ACHN (cell line): ENCODE data around the gene AGTR1.
"Not testable (repeated sequence)": the region's sequence is repeated elsewhere in the genome, so short reads cannot be mapped to it uniquely, and the experiment has no call there.

Source experiments
- DNase-seq: peaks from one replicate; pipeline ENCODE4 v3.0.0-alpha.2; 2015
- in situ Hi-C: cut with HindIII; loops from 2 replicates; pipeline ENCODE4 v1.10.0; 2017; ENCODE audit warnings: low sequenced_read_pairs, low pct_ligation_motif_present, low pct_unique_long_range_greater_than_20kb

Gene AGTR1

DNA sequence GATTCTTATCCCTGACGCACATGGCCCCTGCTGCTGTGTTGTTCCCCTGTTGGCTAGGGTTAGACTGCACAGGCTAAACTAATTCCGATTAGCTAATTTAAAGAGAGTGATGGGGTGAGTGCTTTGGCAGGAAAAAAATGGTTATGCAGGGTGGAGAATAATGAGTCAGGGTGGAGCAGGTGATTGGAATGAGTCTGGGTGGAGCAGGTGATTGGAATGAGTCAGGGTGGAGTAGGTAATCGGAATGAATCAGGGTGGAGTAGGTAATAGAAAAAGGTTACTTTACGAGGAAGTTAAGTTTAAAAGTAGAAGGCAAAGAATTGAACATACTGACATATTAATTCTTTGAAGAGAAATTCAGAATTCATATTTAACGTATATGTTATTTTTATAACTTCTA, 55.7 kb downstream of the AGTR1 start:
- DNase-seq: not testable (repeated sequence)

DNA sequence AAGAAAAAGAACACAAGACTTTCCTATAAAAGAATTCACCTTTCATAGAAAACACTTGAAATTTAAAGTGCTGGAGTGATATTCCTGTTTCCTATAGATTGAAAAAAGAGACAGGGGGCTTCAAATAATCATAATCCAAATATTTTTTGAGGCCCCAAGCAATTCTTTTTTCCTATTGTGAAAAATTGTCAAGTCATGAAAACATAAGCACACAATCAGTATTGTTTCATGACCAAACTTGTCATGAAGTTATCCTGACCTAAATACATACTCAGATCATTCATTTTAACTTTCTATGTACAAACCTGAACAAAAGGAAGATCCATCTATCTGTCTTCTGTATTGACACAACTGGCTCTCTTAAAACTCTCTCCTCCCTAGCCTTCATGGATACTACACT, 57.9 kb downstream of the AGTR1 start:
- DNase-seq: no peak
- in situ Hi-C loops: no loop called here

More for the DNA sequence above, 55.7 kb downstream of the AGTR1 start:
- in situ Hi-C loops: not testable (repeated sequence)

DNA sequence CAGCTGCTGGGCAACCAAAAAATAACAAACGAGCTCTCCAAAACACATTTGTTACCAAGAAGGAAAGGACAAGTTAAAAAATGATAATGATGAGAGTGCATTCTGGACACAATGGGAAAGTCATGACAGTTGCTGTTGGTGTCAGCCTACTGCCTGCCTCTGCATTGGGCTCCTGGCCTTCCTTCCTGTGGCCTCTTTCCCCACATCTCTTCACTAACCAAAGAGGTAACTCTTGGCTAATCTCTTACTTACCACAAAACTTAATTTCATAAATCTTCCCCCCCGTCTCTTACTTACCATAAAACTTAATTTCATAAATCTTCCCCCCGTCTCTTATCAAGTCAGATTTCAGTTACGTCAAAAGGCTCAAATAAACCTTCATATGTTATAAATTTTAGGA, 58.6 kb downstream of the AGTR1 start:
- in situ Hi-C loops: no loop called here
- no peak for DNase-seq

DNA sequence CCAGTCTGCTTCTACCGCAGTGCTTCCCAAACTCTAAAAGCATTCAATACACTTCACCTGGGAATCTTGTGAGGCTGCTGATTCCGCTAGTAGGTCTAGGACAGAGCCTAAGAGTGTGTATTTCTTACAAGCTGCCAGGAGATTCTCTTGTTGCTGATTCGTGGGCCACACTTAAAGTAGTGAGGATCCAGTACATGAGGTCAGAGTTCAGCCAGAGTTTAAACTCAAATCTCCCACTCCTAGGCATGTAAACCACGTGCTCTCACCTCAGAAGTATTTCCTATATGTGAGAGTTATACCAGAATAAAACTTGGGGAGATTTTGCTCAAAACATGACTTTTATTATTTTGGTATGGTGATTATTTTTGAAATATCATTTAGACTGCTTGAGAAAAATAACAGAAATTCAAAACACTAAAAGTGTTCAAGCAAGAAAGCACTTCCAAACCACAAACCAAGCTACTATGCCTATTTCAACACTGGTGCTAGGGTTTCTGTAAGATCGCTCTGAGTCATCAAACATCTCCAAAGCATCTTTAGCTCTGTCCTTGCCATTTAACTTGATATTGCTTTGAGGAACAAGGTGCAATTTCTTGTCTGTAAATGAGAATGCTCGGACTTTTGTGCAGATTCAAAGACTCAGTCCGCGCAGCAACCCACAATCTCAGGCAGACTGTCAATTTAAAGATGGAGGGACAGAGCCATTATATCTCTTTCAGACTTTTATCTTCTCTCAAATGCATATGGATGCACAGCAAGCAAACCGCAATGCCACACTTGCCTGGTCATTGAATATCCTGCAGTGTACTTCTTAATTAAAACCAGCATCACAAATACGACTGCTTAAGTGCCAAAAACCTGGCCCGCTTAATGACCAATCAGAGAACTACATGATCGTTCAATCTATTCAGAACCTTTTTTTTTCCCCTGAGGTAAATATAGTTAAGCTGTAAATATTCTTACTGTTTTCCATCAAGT, 59.8 kb downstream of the AGTR1 start:
- no peak for DNase-seq
- in situ Hi-C loops: no loop called here

DNA sequence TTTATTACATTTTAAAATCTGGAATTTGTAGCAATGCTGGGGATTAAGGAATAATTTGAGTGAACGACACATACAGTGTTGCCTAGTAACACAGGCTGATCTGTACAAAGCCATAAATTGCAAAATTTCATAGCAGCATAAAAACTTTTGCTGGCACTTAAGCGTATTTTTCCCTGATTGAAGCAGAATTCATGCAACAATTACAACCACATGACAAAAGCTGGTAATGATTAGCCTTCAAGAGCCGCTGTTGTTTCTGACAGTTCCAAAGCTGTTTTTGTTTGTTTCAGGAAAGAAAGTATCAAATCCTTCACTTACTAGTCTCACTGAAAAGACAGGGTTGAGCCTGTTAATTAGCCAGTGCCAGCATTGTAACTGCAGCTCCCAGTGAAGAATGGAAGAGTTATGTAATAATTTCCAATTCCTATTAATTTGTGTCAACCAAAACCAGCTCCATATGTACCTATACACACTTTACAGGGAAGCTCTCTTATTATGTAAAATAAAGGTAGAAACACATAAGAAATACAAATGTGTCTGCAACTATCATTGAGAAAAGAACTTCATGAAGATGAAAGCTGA, 60.7 kb downstream of the AGTR1 start:
- no peak for DNase-seq

DNA sequence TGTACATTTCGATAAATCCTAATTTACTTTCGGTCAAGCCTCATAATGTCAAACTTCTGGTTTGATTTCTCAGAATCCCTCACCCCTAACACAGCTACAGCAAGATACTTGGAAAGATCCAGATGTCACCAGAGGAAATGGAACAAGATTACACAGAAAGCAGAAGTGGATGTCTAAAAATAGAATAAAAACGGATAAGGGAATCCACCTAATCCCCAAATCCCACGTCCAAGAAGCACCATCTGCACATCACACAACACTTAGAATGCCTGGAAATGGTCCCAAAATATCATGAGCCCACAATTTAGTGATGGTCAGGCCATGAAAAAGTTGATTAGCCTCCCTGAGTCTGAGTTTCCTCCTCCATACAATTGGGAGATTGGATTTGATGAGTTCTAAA, 61.7 kb downstream of the AGTR1 start:
- in situ Hi-C loops: no loop called here
- DNase-seq: no peak

More for the DNA sequence above, 60.7 kb downstream of the AGTR1 start:
- in situ Hi-C loops: no loop called here

DNA sequence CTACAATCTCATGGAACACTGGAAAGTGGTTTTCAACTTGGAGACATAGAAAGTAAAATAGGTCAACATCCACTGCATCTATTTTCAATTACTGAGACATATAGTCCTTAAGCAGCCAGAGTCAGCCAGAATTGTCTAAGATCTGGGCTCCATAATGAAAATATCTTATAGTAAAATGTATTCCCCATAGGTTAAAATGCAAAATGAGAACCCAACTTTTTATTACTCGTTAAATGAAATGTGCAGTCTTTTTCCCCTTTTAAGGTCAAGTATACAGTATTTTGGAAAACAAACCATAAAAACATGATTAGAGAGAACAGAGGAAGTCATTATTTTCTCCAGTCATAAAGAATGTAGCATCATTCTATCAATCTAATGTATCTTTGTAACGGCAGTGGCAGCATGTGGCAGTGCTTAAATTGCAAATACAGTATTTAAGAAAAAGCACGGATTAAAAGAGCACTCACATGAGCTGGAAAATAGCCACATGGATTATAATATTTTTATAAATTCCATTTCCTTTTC, 65.5 kb downstream of the AGTR1 start:
- in situ Hi-C loops: no loop called here
- DNase-seq: no peak

DNA sequence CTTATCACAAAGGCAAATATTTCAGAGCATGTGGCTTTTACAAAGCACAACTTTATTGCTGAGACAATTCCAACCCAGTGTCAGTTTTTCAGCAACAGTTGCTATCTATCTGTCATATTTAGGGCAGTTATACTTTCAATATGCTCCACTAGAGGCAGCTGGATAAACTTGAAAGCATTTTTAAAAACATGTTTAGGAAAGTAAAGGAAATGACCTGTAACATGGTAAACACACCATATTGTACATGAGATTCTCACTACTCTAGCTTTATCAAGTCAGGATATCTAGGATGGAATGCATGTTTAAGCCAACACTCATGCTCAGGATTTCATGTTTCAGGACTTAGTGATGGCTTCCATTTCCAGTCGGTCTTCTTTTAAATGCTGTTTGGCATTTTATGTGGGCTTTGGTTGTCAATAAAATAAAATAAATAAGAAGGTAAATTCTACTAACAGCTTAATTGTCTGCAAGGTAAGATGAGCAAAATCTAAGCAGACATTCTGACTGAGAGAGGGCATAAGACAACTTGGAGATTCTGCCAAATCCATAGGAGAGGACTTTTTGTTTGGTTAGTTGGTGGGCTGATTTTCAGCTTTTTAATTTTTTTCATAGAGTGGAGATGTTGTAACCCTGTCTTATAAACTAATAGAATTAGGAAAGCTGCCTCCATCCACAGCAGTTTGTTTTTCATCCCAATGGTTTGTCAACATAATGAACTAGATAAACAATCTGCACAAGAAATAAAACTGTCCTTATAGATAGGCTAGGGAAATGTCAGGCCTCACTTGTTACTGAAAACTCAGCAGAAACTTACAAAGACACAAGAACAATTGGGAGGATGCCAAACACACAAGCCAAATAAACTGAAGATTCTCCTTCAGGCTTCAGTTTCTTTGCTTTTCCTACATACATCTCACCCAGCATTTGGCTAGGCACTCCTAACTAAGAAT, 66.6 kb downstream of the AGTR1 start:
- in situ Hi-C loops: no loop called here
- DNase-seq: no peak

DNA sequence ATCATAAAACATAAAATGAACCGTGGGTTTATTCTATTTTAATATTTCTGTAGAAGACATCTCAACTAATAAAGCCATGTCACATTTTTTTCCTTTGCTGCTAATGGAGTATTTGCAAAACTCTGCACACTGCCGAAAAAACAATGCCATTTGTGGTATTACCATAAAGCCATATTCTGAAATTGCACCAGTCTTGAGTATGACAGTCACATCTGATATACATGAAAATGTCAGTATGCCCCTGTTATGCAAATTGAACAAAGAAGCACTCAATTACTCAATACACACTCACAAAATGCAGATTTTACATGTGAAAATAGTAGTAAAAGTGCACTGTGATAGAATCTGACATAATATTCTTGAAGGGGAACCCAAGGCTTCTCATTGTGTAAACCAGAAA, 74.7 kb downstream of the AGTR1 start:
- in situ Hi-C loops: no loop called here
- DNase-seq: no peak

DNA sequence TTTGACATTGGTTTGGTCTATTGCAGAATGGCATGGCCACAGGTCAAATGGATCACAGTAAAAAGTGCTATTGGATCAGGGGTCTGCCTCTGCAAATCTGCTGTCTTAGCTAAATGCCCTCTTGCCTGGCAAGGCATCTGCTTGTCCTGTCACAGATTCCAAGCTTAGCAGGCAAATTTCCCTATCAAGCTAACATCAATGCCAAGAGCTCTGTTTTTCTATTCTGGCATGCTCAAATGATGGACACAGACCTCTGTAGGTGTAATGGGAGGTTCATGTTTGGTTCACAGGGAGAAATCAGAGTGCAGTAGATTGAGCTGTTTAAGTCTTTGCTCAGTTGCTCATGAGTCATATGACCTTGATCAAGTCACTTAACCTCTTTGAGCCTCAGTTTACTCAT, 75.1 kb downstream of the AGTR1 start:
- in situ Hi-C loops: no loop called here
- no peak for DNase-seq

DNA sequence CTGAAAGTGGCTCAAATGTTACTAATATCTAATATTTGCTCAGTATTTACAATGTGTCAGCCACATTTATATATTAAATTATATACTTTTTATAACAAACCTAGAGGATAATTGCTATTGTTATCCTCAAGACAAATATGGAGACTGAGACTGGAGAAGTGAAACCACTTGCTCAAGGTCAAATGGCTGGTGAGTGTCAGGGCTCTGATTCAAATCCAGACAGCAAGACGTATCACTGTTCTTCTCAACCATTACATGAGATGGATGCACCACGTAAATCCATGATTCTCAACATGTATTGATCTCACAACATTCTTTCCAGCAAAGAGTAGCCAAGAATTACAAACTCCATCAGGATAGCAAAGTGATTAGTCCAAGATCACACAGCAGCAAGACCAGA, 76.1 kb downstream of the AGTR1 start:
- in situ Hi-C loops: no loop called here
- DNase-seq: no peak

DNA sequence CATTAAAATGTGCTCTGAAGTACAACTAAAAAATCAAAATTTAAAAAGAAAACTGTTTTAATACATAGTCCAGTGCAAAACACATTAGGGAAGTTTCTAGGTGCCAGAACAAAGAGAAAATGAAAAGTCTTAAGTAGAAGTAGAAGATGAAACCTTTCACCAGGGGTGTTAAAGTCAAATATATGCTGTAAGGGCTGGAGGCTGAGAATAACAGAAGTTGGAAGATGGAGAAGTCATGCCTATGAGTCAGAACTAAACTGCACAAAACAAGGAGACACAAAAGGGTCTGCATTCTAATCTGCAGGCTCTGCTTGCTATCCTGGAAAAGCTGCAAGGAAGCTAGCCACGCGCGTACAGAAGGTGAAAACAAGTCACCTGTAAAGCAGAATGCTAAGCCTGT, 81.2 kb downstream of the AGTR1 start:
- in situ Hi-C loops: no loop called here
- no peak for DNase-seq

DNA sequence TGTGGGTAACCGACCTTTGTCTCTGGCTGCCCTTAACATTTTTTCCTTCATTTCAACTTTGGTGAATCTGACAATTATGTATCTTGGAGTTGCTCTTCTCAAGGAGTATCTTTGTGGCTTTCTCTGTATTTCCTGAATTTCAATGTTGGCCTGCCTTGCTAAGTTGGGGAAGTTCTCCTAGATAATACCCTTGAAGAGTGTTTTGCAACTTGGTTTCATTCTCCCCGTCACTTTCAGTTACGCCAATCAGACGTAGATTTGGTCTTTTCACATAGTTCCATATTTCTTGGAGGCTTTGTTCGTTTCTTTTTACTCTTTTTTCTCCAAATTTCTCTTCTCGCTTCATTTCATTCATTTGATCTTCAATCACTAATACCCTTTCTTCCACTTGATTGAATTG, 87.3 kb downstream of the AGTR1 start:
- in situ Hi-C loops, DNase-seq: not testable (repeated sequence)

DNA sequence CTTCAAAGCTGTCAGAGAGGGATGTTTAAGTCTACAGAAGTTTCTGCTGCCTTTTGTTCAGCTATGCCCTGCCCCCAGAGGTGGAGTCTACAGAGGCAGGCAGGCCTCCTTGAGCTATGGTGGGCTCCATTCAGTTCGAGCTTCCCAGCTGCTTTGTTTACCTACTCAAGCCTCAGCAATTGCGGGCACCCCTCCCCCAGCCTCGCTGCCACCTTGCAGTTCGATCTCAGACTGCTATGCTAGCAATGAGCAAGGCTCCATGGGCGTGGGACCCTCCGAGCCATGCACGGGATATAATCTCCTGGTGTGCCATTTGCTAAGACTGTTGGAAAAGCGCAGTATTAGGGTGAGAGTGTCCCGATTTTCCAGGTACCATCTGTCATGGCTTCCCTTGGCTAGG, 88.5 kb downstream of the AGTR1 start:
- DNase-seq, in situ Hi-C loops: not testable (repeated sequence)

DNA sequence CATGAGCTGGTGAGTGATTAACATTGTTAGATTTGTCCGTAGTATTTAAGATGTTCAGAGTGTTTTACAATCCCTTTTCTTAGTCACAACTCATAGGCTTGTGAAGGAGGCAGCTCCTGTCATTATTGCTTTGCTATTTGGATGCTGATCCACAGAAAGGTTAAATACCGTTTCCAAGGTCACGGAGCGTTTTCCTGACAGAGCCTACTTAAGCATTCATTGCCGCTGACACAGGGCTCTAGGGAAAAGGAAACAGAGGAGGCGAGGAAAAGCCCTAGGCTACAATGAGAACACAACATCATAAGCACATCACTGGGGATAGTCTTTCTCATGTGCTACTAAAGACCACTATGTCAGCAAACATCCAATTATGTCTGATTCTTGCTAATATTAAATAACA, 91.4 kb downstream of the AGTR1 start:
- in situ Hi-C loops: no loop called here
- no peak for DNase-seq

DNA sequence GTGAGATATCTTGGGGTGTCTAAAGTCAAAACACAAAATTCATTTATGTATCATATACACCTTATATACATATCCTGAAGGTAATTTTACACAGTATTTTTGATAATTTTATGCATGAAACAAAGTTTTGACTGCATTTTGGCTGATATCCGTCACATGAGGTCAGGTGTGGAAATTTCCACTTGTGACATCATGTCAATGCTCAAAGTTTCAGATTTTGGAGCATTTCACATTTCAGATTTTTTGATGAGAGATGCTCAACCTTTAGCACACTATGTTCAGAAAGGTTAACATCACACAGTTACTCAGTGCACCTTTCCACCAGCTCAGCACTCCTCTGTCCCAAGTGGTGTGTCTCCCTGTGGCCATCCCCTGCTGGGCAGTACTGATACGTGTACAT, 92.2 kb downstream of the AGTR1 start:
- DNase-seq: no peak
- in situ Hi-C loops: no loop called here

DNA sequence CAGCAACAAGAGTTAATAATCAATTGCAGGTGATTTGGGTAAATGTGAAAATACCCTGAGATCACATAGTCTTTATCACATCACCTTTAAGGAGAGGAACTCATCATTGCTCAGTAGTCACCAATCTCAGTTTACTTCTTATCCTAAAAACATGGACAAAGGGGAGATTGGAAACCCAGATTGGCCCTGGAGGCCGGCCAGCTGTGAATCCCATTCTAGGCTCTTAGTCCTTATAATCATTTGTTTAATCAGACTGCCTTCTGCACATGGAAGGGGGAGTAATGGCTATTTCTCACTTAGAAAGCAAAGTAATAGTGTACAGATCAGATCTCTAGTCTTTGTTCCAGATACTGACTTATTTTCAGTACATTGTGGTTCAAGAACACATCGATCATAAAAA, 92.7 kb downstream of the AGTR1 start:
- no peak for DNase-seq
- in situ Hi-C loops: no loop called here

DNA sequence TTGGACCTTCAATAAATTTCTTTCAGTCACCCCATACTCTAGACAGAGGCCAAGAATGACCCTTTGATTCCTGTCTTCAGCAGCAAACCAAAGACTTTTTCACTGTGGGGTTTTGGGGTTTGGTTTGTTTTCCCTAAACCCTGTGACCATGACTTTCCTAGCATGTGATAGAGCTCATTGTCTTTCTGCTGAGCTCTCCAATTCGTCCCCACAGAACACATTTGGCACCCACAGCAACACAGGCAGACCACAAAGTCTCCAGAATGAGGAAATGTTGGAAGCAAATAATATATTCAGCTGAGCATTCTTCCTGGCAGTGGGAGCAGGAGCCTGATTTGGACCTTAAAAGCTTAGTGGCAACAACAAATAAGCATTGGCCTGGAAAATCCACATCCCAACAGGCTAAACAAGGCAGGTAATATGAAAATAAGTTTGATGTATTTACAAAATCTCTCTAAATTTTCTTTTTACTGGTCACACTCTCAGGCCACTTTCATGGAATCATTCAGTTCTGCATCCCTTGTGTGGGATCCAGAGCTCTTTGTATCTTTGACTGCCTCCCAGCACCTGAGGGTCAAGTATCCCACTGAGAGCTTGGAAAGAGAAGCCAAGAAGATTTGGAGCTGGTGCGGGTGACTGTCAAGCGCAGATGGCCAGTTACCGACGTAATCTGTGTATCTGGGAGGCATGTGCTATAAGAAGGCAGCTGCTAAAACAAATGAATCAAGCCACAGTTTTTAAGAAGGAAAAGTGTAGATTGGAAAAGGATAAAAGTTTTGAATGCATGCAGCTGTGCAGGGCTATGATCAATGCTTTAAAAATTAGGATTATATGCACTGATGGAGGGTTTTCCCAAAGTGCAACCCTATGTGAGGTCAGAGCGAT, 93.4 kb downstream of the AGTR1 start:
- no peak for DNase-seq
- in situ Hi-C loops: no loop called here
